Skeletal muscle tissue (tissue), 4 donors: ENCODE measurements around the gene SPRY1. TPM values are rescaled to one million over a fixed set of nuclear protein-coding genes. Genes with fewer than 3 reads are reported as not detected.

Source experiments
- H3K27ac ChIP-seq: one replicate; pipeline ENCODE4 v1.7.0; 2013; ENCODE audit warnings: mild to moderate bottlenecking, low read depth, low read length, inconsistent platforms
- H3K27me3 ChIP-seq, 3 donors: one replicate each; pipeline ENCODE4 v1.7.0; 2013; ENCODE audit warnings: low read length in 3 of 3; ENCODE audit not compliant: control insufficient read depth in 3 of 3, insufficient read depth in 3 of 3
- H3K36me3 ChIP-seq, 3 donors: one replicate each; pipeline ENCODE4 v1.7.0; 2013; ENCODE audit warnings: low read length in 3 of 3; ENCODE audit not compliant: control insufficient read depth in 3 of 3, insufficient read depth in 3 of 3
- H3K4me1 ChIP-seq, 3 donors: one replicate each; pipeline ENCODE4 v1.7.0; 2013; ENCODE audit warnings: low read length in 3 of 3, mild to moderate bottlenecking in 3 of 3; ENCODE audit not compliant: control insufficient read depth in 3 of 3, insufficient read depth in 3 of 3
- H3K4me3 ChIP-seq, 3 donors: one replicate each; pipeline ENCODE4 v1.7.0; 2013; ENCODE audit warnings: low read length in 3 of 3
- H3K9ac ChIP-seq, 3 donors: one replicate each; pipeline ENCODE4 v1.7.0; 2013; ENCODE audit warnings: low read length in 3 of 3, mild to moderate bottlenecking in 3 of 3, moderate library complexity in 2 of 3, low read depth in 1 of 3
- H3K9me3 ChIP-seq, 3 donors: one replicate each; pipeline ENCODE4 v1.7.0; 2013; ENCODE audit warnings: low read length in 3 of 3; ENCODE audit not compliant: control insufficient read depth in 3 of 3
- total RNA-seq: library from RNA; depleted of rRNA; stranded (reverse); fragments of >200 nt; gene quantifications from one replicate; pipeline ENCODE4 v1.2.3, GENCODE V29; 2014
- donor health status: Osteomylitis.

The SPRY1 gene
- total RNA-seq, 1 donor from 2014 or later: 77.8 TPM

- H3K27me3 ChIP-seq: no peaks in the 10 kb centered on the region
- H3K4me1 ChIP-seq: peaks cover 11 to 17% (median 17%) of the 10 kb centered on the region in 3 donors
- peak overlapping the region; percentile 74 for H3K27ac ChIP-seq
- no peaks in the 10 kb centered on the region for H3K9me3 ChIP-seq
- H3K9ac ChIP-seq: no peak overlapping the region
- no peaks in the 10 kb centered on the region for H3K36me3 ChIP-seq
- H3K4me3 ChIP-seq: no peak overlapping the region
These were observed 42.9 kb upstream of the SPRY1 start for GRCh38 chr4:123353656-123354055.

- Histone ChIP-seq H3K27ac (peak overlapping the region; percentile 74), H3K27me3 (no peaks in the 10 kb centered on the region), H3K9ac (no peak overlapping the region), H3K9me3 (no peaks in the 10 kb centered on the region), H3K4me1 (peaks cover 11 to 17% (median 17%) of the 10 kb centered on the region in 3 donors), H3K36me3 (no peaks in the 10 kb centered on the region), H3K4me3 (no peak overlapping the region)
These were observed 41.9 kb upstream of the SPRY1 start for GRCh38 chr4:123354701-123355100.

GRCh38 chr4:123356921-123357320 lies 39.7 kb upstream of the SPRY1 start:
- Histone ChIP-seq H3K36me3 (no peaks in the 10 kb centered on the region), H3K9ac (no peak overlapping the region), H3K9me3 (no peaks in the 10 kb centered on the region), H3K27ac (no peak overlapping the region), H3K4me3 (no peak overlapping the region), H3K4me1 (peaks cover 11 to 17% (median 17%) of the 10 kb centered on the region in 3 donors), H3K27me3 (no peaks in the 10 kb centered on the region)

- H3K27me3 ChIP-seq: no peaks in the 10 kb centered on the region
These were observed 36.9 kb upstream of the SPRY1 start for GRCh38 chr4:123359449-123360315.

GRCh38 chr4:123361195-123361861 lies 35.3 kb upstream of the SPRY1 start:
- no peaks in the 10 kb centered on the region for H3K27me3 ChIP-seq
- H3K4me1 ChIP-seq: peaks cover 0 to 9% (median 4%) of the 10 kb centered on the region in 3 donors
- H3K36me3 ChIP-seq: no peaks in the 10 kb centered on the region
- H3K9ac ChIP-seq: no peak overlapping the region
- H3K4me3 ChIP-seq: no peak overlapping the region
- peak overlapping the region; percentile 9 for H3K27ac ChIP-seq
- H3K9me3 ChIP-seq: no peaks in the 10 kb centered on the region

More at GRCh38 chr4:123359449-123360315, 36.9 kb upstream of the SPRY1 start:
- H3K9ac ChIP-seq: no peak overlapping the region
- no peak overlapping the region for H3K27ac ChIP-seq
- no peak overlapping the region for H3K4me3 ChIP-seq
- no peaks in the 10 kb centered on the region for H3K4me1 ChIP-seq
- no peaks in the 10 kb centered on the region for H3K9me3 ChIP-seq
- no peaks in the 10 kb centered on the region for H3K36me3 ChIP-seq

GRCh38 chr4:123362103-123362502 lies 34.5 kb upstream of the SPRY1 start:
- no peaks in the 10 kb centered on the region for H3K36me3 ChIP-seq
- no peak overlapping the region for H3K9ac ChIP-seq
- no peaks in the 10 kb centered on the region for H3K27me3 ChIP-seq
- H3K9me3 ChIP-seq: no peaks in the 10 kb centered on the region
- peaks cover 0 to 9% (median 4%) of the 10 kb centered on the region in 3 donors for H3K4me1 ChIP-seq
- H3K4me3 ChIP-seq: no peak overlapping the region
- H3K27ac ChIP-seq: no peak overlapping the region

- no peak overlapping the region for H3K9ac ChIP-seq
- H3K27ac ChIP-seq: no peak overlapping the region
- H3K27me3 ChIP-seq: no peaks in the 10 kb centered on the region
- H3K9me3 ChIP-seq: no peaks in the 10 kb centered on the region
- H3K36me3 ChIP-seq: no peaks in the 10 kb centered on the region
- peaks cover 0 to 9% (median 4%) of the 10 kb centered on the region in 3 donors for H3K4me1 ChIP-seq
- no peak overlapping the region for H3K4me3 ChIP-seq
These were observed 32.9 kb upstream of the SPRY1 start for GRCh38 chr4:123363729-123364128.

- Histone ChIP-seq H3K4me3 (no peak overlapping the region), H3K9me3 (no peaks in the 10 kb centered on the region), H3K27me3 (no peaks in the 10 kb centered on the region), H3K36me3 (no peaks in the 10 kb centered on the region), H3K27ac (peak overlapping the region; percentile 10), H3K4me1 (peaks cover 0 to 9% (median 4%) of the 10 kb centered on the region in 3 donors), H3K9ac (no peak overlapping the region)
These were observed 31.7 kb upstream of the SPRY1 start for GRCh38 chr4:123364906-123365305.

- H3K27ac ChIP-seq: peak overlapping the region; percentile 20
These were observed 31.2 kb upstream of the SPRY1 start for GRCh38 chr4:123365412-123365811.

More at GRCh38 chr4:123365412-123365811, 31.2 kb upstream of the SPRY1 start:
- Histone ChIP-seq H3K4me1 (peaks cover 0 to 9% (median 4%) of the 10 kb centered on the region in 3 donors), H3K9me3 (no peaks in the 10 kb centered on the region), H3K4me3 (no peak overlapping the region), H3K27me3 (no peaks in the 10 kb centered on the region), H3K36me3 (no peaks in the 10 kb centered on the region), H3K9ac (no peak overlapping the region)
